GM06990 (cell line): ENCODE data around the gene DGKH.

Experiments used
- DNase-seq: peaks from one replicate; pipeline ENCODE4 v3.0.0-alpha.2; 2011; ENCODE audit not compliant: insufficient read length; ENCODE audit errors: extremely low read depth
- H3K27me3 ChIP-seq: replicated peaks from 2 replicates; pipeline ENCODE4 v1.6.0; 2011; ENCODE audit warnings: low read length; ENCODE audit not compliant: control insufficient read depth, insufficient read depth
- H3K36me3 ChIP-seq: 2 replicates; pipeline ENCODE4 v1.5.1; 2011; ENCODE audit warnings: low read length; ENCODE audit not compliant: control insufficient read depth, insufficient read depth
- H3K4me3 ChIP-seq: replicated peaks from 2 replicates; pipeline ENCODE4 v1.5.1; 2011; ENCODE audit warnings: low read depth, mild to moderate bottlenecking, control low read depth, low read length
- CTCF ChIP-seq: IDR thresholded peaks from 2 replicates; pipeline ENCODE4 v1.5.1; 2011; ENCODE audit warnings: low read length, control low read depth, mild to moderate bottlenecking, inconsistent platforms; ENCODE audit not compliant: insufficient read depth, poor library complexity, severe bottlenecking

Gene DGKH

DNA sequence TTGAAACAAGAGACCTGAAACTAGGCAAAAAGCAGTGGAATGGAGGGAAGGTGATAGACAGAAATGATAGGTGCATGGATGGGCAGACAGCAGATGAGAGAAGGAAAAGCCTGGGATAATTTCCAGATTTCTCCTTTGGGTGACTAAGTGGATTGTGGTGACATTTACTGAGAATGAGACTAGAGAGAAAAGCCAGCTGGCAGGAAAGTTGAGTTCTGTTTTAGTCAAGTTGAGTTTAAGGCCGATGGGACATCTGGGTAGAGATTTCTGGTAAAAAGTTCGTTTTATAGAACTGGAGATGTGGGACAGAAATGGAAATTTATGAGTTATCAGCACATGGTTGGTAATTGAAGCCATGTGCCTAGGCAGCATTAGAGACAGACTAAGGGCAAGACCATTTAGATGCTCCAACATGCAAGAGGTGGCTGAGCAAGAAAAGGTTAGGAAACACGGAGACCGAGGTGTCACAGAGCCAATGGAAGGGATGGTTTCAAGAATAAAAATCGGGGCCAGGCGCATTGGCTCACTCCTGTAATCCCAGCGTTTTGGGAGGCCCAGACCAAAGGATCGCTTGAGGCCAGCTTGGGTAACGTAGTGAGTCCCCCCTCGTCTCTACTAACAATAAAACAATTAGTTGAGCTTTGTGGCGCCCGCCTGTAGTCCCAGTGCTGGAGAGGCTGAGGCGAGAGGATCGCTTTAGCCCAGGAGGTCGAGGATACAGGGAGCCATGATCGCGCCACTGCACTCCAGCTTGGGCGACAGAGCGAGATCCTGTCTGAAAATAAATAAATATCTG is 9.6 kb upstream of the DGKH start:
- Histone ChIP-seq H3K36me3 (no peaks in the 10 kb centered on the region), H3K4me3 (no peak overlapping the region), H3K27me3 (no peaks in the 10 kb centered on the region)
- no peak for TF ChIP-seq CTCF
- DNase-seq: no peak

DNA sequence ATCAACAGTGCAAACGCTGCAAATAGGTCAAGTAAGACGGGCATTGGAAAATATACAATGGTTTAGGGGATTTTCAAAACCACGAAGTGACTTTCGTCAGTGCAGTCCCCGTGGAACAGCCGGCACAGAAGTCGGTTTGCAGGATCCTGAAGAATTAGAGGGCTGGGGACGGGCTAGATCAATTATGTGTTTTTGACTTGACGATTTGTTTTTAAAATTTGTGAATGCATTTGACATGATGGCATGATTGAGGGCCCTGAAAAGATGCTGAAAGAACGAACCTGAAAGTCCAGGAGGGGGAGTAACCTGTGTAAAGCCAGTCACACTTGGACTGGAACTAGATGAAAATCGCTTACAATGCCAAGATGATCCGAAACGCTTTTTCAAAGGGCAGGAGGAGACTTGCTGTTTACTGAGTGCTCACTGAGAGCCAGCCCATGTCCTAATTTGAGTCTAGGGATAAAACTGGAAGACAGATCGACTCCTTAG is 8.9 kb upstream of the DGKH start:
- H3K36me3 ChIP-seq: no peaks in the 10 kb centered on the region
- DNase-seq: no peak

DNA sequence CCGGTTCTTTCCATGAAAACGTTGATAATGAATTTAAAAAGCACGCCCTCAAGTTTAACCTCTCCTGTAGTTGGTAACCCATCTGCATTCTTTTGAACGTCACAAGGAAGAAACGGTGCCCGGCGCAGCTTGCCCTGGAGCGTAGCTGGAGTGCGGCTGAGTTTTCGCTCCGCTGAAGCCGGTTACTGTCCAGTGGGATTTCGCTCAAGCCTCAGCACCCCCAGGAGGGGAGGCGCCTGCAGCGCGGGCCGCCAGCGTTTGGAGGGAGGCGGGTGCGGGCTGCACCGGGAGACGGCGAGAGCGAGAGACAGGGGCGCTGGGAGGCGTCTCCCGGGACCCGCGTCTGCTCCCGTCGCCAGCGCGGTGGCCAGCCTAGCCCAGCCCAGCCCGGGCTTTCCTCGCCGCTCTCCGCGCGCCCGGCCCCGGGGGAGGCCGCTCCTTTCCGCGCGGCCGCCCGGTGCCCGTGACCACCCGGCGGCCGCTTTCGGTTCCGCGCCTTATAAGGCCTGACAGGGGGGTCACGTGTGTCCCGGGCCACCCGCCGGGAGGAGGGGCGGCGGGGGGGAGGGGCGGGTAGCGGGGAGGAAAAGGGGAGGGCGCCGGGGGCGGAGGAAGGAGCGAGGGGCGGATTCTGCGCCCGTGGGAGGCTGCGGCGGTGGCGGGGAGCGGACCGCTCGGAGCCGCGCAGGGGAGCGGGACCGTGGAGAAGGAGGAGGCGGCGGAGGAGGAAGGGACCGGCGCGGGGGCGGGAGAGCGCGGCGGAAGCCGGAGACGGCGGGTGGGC is 8.3 kb upstream of the DGKH start:
- Histone ChIP-seq H3K36me3 (no peaks in the 10 kb centered on the region), H3K27me3 (no peaks in the 10 kb centered on the region), H3K4me3 (peak overlapping the region; percentile 87)
- no peak for TF ChIP-seq CTCF
- peak; percentile 88 for DNase-seq

More for the DNA sequence above, 8.9 kb upstream of the DGKH start:
- no peak for TF ChIP-seq CTCF
- H3K4me3 ChIP-seq: peak overlapping the region; percentile 87
- no peaks in the 10 kb centered on the region for H3K27me3 ChIP-seq

DNA sequence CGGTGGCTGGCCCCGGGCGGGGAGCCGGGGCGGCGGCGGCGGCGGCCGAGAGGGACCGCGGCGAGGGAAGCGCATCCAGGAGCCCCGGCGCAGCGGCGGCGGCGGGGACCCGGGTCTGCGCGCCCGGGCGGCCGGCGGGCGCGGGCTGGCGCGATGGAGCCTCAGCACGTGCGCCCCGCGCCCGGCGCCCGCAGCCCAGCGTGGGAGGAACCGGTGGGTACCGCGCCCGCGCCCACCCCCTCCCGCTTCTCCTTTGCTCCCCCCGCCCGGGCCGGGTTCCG is 7.8 kb upstream of the DGKH start:
- no peak for TF ChIP-seq CTCF
- no peak for DNase-seq
- peak overlapping the region; percentile 87 for H3K4me3 ChIP-seq
- H3K27me3 ChIP-seq: no peaks in the 10 kb centered on the region
- H3K36me3 ChIP-seq: no peaks in the 10 kb centered on the region

DNA sequence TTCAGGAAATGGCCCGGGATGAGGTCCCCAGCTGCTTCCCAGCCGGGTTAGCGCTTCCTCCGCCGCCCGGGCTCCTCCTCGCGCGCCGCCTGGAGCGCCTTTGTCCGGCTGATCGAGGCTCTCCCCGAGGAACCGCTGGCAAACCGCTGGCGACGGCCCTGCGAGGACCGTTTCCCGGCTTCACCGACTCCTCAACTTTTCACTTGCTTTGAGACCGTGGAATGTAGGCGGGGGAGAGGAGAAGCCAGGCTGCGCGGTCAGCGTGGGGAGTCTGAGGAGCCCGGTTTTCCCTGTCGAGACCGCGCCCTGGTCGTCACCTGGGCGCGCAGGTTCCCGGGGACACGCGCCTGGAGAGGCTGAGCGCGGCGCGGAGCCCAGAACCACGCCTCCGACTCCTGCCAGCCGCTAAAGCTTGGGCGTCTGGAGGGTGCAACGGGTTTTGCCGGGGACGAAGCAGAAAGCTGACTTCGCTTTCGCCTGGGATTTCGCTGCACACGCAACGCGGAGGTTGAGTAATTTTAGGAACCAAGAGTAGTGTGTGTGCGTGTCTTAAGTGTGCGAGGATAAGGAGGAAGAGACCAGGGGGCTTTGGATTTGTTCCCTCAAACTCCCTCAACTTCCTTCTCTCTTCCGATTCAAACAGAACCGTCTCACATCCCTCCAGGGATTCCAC is 7.3 kb upstream of the DGKH start:
- H3K4me3 ChIP-seq: peak overlapping the region; percentile 87
- H3K27me3 ChIP-seq: no peaks in the 10 kb centered on the region
- DNase-seq: peak; percentile 77
- no peak for TF ChIP-seq CTCF
- no peaks in the 10 kb centered on the region for H3K36me3 ChIP-seq
